KMS-11 (cell line): Measurements from ENCODE around the gene TRIM22.
"Not testable (repeated sequence)": the region's sequence is repeated elsewhere in the genome, so short reads cannot be mapped to it uniquely, and the experiment has no call there.

Experiments
- H2AFZ ChIP-seq: fragments of 200-600 bp; sonication (generic); 2 replicates; pipeline ENCODE4 v1.6.1; 2016; ENCODE audit warnings: antibody characterized with exemption, mixed run types, low read depth
- H3K27ac ChIP-seq: fragments of 200-600 bp; sonication (generic); 2 replicates; pipeline ENCODE4 v1.6.1; 2016; ENCODE audit warnings: mild to moderate bottlenecking, mixed run types
- H3K27me3 ChIP-seq: fragments of 200-600 bp; sonication (generic); 2 replicates; pipeline ENCODE4 v1.6.1; 2017; ENCODE audit warnings: mild to moderate bottlenecking, low read depth, mixed run types, moderate library complexity; ENCODE audit not compliant: insufficient read depth
- H3K36me3 ChIP-seq: fragments of 200-600 bp; sonication (generic); 2 replicates; pipeline ENCODE4 v1.6.1; 2017; ENCODE audit warnings: mild to moderate bottlenecking, mixed run types; ENCODE audit not compliant: insufficient read depth
- H3K4me1 ChIP-seq: fragments of 200-600 bp; sonication (generic); 2 replicates; pipeline ENCODE4 v1.6.1; 2016; ENCODE audit warnings: mild to moderate bottlenecking, low read depth, mixed run types; ENCODE audit not compliant: poor library complexity, severe bottlenecking
- H3K4me2 ChIP-seq: fragments of 200-600 bp; sonication (generic); 2 replicates; pipeline ENCODE4 v1.7.0; 2016; ENCODE audit warnings: mild to moderate bottlenecking, mixed run types
- H3K4me3 ChIP-seq: fragments of 200-600 bp; sonication (generic); IDR thresholded peaks from 2 replicates; pipeline ENCODE4 v1.6.1; 2017; ENCODE audit warnings: low read depth, low read length, mixed read lengths; ENCODE audit not compliant: insufficient read depth
- H3K79me2 ChIP-seq: fragments of 200-600 bp; sonication (generic); 2 replicates; pipeline ENCODE4 v1.6.1; 2016; ENCODE audit warnings: low read depth, mixed run types; ENCODE audit not compliant: insufficient read depth
- H3K9ac ChIP-seq: fragments of 200-600 bp; sonication (generic); 2 replicates; pipeline ENCODE4 v1.6.1; 2016; ENCODE audit warnings: mild to moderate bottlenecking, mixed run types
- H4K20me1 ChIP-seq: fragments of 200-600 bp; sonication (generic); 2 replicates; pipeline ENCODE4 v1.6.1; 2016; ENCODE audit warnings: mild to moderate bottlenecking, mixed run types; ENCODE audit not compliant: insufficient read depth
- CTCF ChIP-seq: fragments of 200-600 bp; sonication (generic); conservative IDR thresholded peaks from 2 replicates; pipeline ENCODE4 v1.6.1; 2017; ENCODE audit warnings: low read depth, mild to moderate bottlenecking, antibody characterized with exemption, low read length, moderate library complexity, mixed read lengths

Gene TRIM22

DNA sequence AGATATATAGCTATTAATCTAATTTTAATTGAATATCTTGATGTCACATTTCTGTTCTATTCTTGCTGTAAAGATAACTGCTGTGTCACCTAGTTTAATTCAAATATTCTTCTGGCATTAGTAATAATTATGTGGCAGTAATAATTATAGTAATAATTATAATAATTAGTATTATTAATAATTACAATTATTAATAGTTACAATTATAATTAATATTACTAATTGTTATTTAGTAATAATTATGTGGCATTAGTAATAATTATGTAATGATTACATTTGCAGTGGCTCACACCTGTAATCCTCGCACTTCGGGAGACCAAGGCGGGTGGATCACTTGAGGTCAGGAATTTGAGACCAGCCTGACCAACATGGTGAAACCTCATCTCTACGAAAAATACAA is 3.2 kb upstream of the TRIM22 start:
- Histone ChIP-seq H3K27ac (no peak overlapping the region), H3K9ac (no peak overlapping the region), H3K36me3 (no peaks in the 10 kb centered on the region), H4K20me1 (no peaks in the 10 kb centered on the region), H3K27me3 (no peaks in the 10 kb centered on the region), H2AFZ (no peak overlapping the region), H3K4me3 (no peak overlapping the region), H3K4me1 (peaks cover 12% of the 10 kb centered on the region), H3K79me2 (no peaks in the 10 kb centered on the region), H3K4me2 (no peak overlapping the region)
- TF ChIP-seq CTCF = no peak

DNA sequence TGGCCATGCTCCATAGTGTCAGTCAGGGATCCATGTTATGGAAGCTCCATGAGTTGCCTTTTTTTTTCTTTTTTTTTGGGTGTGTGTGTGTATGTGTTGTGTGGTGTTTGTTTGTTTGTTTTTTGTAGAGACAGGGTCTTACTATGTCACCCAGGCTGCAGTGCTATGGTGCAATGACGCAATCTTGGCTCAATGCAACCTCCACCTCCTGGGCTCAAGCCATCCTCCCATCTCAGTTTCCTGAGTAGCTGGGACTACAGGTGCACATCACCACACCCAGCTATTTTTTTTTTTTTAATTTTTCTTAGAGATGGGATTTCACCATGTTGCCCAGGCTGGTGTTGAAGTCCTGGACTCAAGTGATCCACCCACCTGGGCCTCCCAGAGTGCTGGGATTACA is 1.1 kb upstream of the TRIM22 start:
- Histone ChIP-seq H3K4me1 (peaks cover 12% of the 10 kb centered on the region), H3K27me3 (no peaks in the 10 kb centered on the region), H3K36me3 (no peaks in the 10 kb centered on the region), H3K9ac (no peak overlapping the region), H3K27ac (no peak overlapping the region), H3K4me2 (no peak overlapping the region), H4K20me1 (no peaks in the 10 kb centered on the region), H2AFZ (no peak overlapping the region), H3K79me2 (no peaks in the 10 kb centered on the region), H3K4me3 (no peak overlapping the region)
- TF ChIP-seq CTCF = no peak

- TF ChIP-seq CTCF = no peak
- no peak overlapping the region for H3K4me2 ChIP-seq
- no peak overlapping the region for H3K27ac ChIP-seq
- H2AFZ ChIP-seq = no peak overlapping the region
- H3K27me3 ChIP-seq = no peaks in the 10 kb centered on the region
- no peak overlapping the region for H3K4me3 ChIP-seq
- H4K20me1 ChIP-seq = no peaks in the 10 kb centered on the region
- H3K36me3 ChIP-seq = no peaks in the 10 kb centered on the region
- no peak overlapping the region for H3K9ac ChIP-seq
- no peaks in the 10 kb centered on the region for H3K79me2 ChIP-seq
- peaks cover 12% of the 10 kb centered on the region for H3K4me1 ChIP-seq
Measured at GRCh38 chr11:5690216-5690615, 626 bp downstream of the TRIM22 start.

DNA sequence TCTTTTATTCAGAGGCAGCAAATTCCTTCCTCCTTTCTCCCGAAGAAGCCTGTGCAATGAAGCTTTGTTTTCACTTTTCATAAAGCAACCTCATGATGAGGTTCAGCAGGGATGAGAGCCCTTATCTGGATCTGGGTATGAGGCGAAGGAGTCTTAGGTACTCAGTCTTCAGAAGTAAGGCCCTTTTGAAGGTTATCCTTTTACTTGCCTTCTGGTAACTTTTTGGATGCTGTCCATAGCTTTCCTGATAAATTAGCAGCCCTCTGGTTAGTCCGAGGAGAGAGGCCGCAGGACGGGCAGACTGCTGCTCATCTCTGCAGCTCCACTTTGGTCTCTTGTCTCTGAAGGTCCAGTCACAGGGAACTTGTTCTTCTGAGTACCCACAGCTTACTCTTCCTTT is 1.1 kb downstream of the TRIM22 start:
- H3K36me3 ChIP-seq = no peaks in the 10 kb centered on the region
- H3K79me2 ChIP-seq = no peaks in the 10 kb centered on the region
- no peak overlapping the region for H3K27ac ChIP-seq
- no peak overlapping the region for H3K9ac ChIP-seq
- no peaks in the 10 kb centered on the region for H3K27me3 ChIP-seq
- H3K4me1 ChIP-seq = peaks cover 12% of the 10 kb centered on the region
- no peak overlapping the region for H3K4me3 ChIP-seq
- H4K20me1 ChIP-seq = no peaks in the 10 kb centered on the region
- no peak overlapping the region for H3K4me2 ChIP-seq
- TF ChIP-seq CTCF = no peak
- H2AFZ ChIP-seq = no peak overlapping the region

DNA sequence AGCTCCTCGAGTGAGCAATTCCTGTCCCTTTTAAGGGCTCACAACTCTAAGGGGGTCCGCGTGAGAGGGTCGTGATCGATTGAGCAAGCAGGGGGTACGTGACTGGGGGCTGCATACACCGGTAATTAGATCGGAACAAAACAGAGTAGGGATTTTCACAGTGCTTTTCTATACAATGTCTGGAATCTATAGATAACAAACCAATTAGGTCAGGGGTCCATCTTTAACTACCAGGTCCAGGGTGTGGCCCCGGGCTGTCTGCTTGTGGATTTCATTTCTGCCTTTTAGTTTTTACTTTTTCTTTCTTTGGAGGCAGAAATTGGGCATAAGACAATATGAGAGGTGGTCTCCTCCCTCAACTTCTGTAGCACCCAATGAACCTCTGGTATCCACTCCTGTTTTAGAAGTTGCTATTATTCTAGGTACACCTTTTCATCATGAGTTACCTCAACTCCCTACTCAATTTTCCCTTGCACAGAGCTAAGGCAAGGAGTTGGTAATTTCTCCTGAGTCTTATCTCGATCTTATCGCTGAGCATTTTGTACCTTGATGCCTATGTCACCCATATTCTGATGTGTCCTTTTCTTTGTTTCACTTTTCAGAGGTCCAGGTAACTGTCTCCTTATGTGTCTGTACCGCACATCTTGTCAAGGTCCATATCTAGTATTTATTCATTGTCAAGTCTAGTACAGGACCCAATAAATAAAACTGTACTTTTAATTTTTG is 1.8 kb downstream of the TRIM22 start:
- peaks cover 12% of the 10 kb centered on the region for H3K4me1 ChIP-seq
- H3K79me2 ChIP-seq, H3K4me3 ChIP-seq, H4K20me1 ChIP-seq, H3K9ac ChIP-seq, H3K27me3 ChIP-seq, H3K4me2 ChIP-seq, H3K36me3 ChIP-seq, H2AFZ ChIP-seq, H3K27ac ChIP-seq: not testable (repeated sequence)
